Nephron (organoid): Measurements from ENCODE around the gene RAD51D.

ENCODE experiments used
- H3K27ac Mint-ChIP-seq, 3 experiments: 2 replicates each; pipeline ENCODE4 v1.8.0; 2020; ENCODE audit warnings: mixed read lengths in 3 of 3, mild to moderate bottlenecking in 2 of 3, moderate library complexity in 1 of 3
- H3K27me3 Mint-ChIP-seq: 2 replicates; pipeline ENCODE4 v1.8.0; 2021; ENCODE audit warnings: low read depth, mild to moderate bottlenecking, moderate library complexity, mixed read lengths
- H3K36me3 Mint-ChIP-seq: 2 replicates; pipeline ENCODE4 v1.8.0; 2020; ENCODE audit warnings: low read depth, mixed read lengths
- H3K4me1 Mint-ChIP-seq: 2 replicates; pipeline ENCODE4 v1.8.0; 2020; ENCODE audit warnings: mixed read lengths
- H3K4me3 Mint-ChIP-seq, 3 experiments: 2 replicates each; pipeline ENCODE4 v1.8.0; 2020; ENCODE audit warnings: mild to moderate bottlenecking in 3 of 3, mixed read lengths in 3 of 3, moderate library complexity in 2 of 3
- H3K9me3 Mint-ChIP-seq: 2 replicates; pipeline ENCODE4 v1.8.0; 2020; ENCODE audit warnings: mixed read lengths
- TF ChIP-seq, protein P1 (sequence below), 3 experiments: fragments of 200-600 bp; sonication (generic); IDR thresholded peaks; one replicate each; pipeline ENCODE4 v1.5.0; 2021; ENCODE audit warnings: antibody characterized with exemption in 3 of 3; ENCODE audit not compliant: unreplicated experiment in 3 of 3

The RAD51D gene

DNA sequence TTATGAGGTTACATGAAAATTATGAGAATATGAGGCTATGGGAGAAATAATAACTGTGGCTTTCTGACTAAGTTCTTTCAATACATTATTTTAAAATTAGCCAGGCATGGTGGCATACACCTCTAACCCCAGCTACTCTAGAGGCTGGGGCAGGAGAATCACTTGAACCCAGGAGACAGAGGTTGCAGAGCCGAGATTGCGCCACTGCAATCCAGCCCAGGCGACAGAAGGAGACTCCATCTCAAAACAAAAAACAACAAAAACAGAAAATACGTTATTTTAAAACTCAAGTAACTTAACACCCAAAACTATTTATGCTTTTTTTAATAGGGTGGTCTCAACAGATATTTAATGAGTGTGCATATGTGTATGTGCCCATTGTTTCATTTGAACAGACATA lies 53.8 kb downstream of the RAD51D start:
- Mint-ChIP-seq H3K4me1 (peaks cover 10% of the 10 kb centered on the region), H3K4me3 (no peak overlapping the region), H3K36me3 (peaks cover 2% of the 10 kb centered on the region), H3K27me3 (no peaks in the 10 kb centered on the region), H3K27ac (no peak overlapping the region), H3K9me3 (no peaks in the 10 kb centered on the region)
- TF ChIP-seq, protein P1, sequence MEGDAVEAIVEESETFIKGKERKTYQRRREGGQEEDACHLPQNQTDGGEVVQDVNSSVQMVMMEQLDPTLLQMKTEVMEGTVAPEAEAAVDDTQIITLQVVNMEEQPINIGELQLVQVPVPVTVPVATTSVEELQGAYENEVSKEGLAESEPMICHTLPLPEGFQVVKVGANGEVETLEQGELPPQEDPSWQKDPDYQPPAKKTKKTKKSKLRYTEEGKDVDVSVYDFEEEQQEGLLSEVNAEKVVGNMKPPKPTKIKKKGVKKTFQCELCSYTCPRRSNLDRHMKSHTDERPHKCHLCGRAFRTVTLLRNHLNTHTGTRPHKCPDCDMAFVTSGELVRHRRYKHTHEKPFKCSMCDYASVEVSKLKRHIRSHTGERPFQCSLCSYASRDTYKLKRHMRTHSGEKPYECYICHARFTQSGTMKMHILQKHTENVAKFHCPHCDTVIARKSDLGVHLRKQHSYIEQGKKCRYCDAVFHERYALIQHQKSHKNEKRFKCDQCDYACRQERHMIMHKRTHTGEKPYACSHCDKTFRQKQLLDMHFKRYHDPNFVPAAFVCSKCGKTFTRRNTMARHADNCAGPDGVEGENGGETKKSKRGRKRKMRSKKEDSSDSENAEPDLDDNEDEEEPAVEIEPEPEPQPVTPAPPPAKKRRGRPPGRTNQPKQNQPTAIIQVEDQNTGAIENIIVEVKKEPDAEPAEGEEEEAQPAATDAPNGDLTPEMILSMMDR (IDR thresholded peaks at IDR 0.05; ENCODE audit: unreplicated experiment in 3 of 3): no peak

DNA sequence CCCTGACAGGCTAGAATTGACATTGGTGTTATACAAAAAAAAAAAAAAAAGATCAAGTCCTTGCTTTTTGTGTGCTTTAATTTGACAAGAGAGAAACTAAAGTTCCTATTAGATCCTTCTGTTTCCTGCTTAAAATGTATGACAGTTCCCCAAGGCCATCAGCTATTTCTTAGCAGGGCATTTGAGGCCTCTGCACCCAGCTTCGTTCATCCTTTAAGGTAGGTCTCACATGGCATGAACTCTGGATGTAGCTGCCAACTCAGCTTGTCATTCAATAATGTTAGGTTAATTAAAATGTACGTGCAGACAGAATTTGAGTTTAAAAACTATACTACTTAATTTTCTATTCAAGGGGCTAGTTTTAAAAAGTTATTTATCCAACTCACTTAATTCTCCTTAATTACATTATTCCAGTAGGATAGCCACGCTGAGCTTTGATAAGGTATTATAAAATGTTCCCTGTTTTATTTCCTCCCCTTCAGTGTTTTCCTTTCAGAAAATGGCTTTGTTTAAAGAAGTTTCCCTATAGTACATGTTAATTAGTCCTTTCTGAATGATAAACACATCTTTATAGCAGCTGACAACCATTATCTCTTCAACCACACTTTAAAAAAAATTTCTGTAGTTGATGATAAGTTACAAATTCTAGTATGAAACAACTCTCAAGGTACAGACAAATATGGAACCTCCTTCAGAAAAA lies 55.0 kb downstream of the RAD51D start:
- no peaks in the 10 kb centered on the region for H3K9me3 Mint-ChIP-seq
- H3K27me3 Mint-ChIP-seq: no peaks in the 10 kb centered on the region
- H3K36me3 Mint-ChIP-seq: peaks cover 5% of the 10 kb centered on the region
- H3K27ac Mint-ChIP-seq: no peak overlapping the region
- H3K4me1 Mint-ChIP-seq: peaks cover 10% of the 10 kb centered on the region
- TF ChIP-seq, protein P1 (IDR thresholded peaks at IDR 0.05; ENCODE audit: unreplicated experiment in 3 of 3): no peak
- H3K4me3 Mint-ChIP-seq: no peak overlapping the region

DNA sequence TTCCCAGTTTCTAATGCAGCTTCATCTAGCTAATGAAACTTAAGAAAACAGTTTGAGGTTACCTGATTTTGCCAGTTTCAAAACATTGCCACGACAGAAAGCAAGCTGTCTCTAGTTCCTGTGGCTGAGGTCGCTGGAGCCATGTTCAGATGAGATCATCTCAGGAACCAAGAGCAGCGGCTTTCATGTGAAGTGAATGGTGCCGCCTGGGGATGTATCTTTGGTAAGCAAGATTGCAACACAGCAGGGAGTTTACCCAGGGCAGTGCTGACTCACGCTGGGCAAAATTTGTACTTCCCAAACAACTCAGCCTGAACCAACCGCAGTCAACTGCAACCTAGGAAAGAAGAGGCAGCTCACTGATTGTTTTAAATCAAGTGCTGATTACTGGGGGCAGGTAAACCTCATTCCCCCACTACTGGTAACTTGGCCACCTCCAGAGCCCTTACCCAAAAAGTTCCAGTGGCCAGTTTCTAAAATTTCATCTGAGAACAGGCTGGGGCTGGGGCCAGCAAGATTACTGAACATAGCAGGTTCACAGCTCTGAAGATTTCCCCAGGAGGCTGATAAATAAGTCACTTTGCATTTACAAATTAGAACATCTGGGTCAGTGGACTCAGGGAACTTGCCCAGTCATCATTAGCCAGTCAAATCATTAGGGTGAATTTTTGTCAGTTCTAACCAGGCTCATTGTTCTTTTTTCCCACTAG lies 56.0 kb downstream of the RAD51D start, which contains the start of gene RFFL:
RFFL (minus strand) TSS at position 194 of the 710 bp plus-strand sequence. CDS start 37,154 bp downstream, outside the sequence.
- Mint-ChIP-seq H3K9me3 (no peaks in the 10 kb centered on the region), H3K27ac (peak within 1 kb of the TSS; percentile 69 to 88 (median 80)), H3K27me3 (no peaks in the 10 kb centered on the region), H3K4me1 (peaks cover 10% of the 10 kb centered on the region), H3K36me3 (peaks cover 5% of the 10 kb centered on the region), H3K4me3 (peak within 1 kb of the TSS in 2 of 3 experiments; percentile 7 to 24)
- TF ChIP-seq, protein P1 (IDR thresholded peaks at IDR 0.05; ENCODE audit: unreplicated experiment in 3 of 3): no peak

DNA sequence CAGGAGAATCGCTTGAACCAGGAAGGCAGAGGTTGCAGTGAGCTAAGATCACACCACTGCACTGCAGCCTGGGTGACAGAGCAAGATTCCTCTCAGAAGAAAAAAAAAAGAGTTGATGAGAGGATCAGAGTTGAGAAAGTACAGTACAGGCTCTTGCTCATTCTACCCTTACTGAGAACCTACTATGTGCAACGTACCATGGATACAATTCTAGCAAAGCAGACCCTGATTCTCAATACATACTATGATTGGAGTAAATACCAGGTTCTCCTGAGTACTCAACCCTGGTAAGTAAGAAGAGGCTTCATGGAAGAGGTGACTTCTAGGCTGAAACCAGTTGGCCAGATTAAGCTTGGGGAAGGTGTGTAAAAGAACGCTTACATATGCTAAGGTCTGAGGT lies 57.4 kb downstream of the RAD51D start:
- Mint-ChIP-seq H3K36me3 (peaks cover 5% of the 10 kb centered on the region), H3K4me1 (peaks cover 10% of the 10 kb centered on the region), H3K9me3 (no peaks in the 10 kb centered on the region), H3K4me3 (no peak overlapping the region), H3K27me3 (no peaks in the 10 kb centered on the region), H3K27ac (peak overlapping the region in 1 of 3 experiments; percentile 8)
- TF ChIP-seq, protein P1 (IDR thresholded peaks at IDR 0.05; ENCODE audit: unreplicated experiment in 3 of 3): no peak

DNA sequence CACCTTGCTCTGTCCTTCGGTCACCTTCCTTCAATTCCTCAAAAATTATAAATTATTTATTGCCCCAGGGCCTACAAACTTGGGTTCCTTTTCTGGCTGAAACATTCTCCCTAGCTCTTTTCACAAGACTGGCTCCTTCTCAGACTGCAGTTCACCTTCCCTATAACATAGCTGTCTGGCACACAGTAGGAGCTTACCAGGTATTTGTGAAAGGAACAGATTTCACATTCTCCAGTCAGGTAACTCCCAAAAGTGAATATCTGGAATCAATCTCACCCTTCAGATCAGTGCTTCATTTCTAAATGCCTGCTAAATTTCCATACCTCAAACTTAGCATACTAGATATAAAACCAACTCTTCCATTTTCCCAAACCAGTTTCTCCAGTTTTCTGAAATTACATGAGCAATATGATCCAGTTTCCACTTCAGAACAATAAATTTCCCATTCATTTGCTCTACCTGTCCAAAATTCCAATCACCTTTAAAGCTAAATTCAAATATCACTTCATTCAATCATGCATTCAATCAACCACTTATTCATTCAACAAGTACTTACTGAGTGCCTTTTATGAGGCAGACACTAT lies 62.2 kb downstream of the RAD51D start:
- Mint-ChIP-seq H3K4me3 (no peak overlapping the region), H3K4me1 (no peaks in the 10 kb centered on the region), H3K27me3 (no peaks in the 10 kb centered on the region), H3K36me3 (peaks cover 5% of the 10 kb centered on the region), H3K9me3 (no peaks in the 10 kb centered on the region), H3K27ac (no peak overlapping the region)
- TF ChIP-seq, protein P1 (IDR thresholded peaks at IDR 0.05; ENCODE audit: unreplicated experiment in 3 of 3): no peak
